HepG2 (cell line): ENCODE results near the gene GGT1.

Experiments used
- CTCF ChIP-seq: sonication (generic); formaldehyde crosslinking; IDR thresholded peaks from 2 replicates; pipeline ENCODE4 v1.5.0; 2020; ENCODE audit warnings: mild to moderate bottlenecking, missing genetic modification reagents, moderate library complexity
- DBP ChIP-seq: sonication (generic); formaldehyde crosslinking; IDR thresholded peaks from 2 replicates; pipeline ENCODE4 v1.4.0; 2020; ENCODE audit warnings: missing genetic modification reagents; ENCODE audit errors: not compliant biosample characterization
- FOXO1 ChIP-seq: sonication (generic); formaldehyde crosslinking; IDR thresholded peaks from 2 replicates; pipeline ENCODE4 v1.4.0; 2020; ENCODE audit warnings: missing genetic modification reagents
- RAD21 ChIP-seq: fragments of 450-650 bp; formaldehyde crosslinking; IDR thresholded peaks from 2 replicates; pipeline ENCODE4 v1.5.0; 2020; ENCODE audit warnings: mild to moderate bottlenecking
- SPEN ChIP-seq: sonication (generic); formaldehyde crosslinking; IDR thresholded peaks from 2 replicates; pipeline ENCODE4 v1.5.1; 2020; ENCODE audit warnings: low read depth, mild to moderate bottlenecking, missing genetic modification reagents
- ZBTB42 ChIP-seq: sonication (generic); formaldehyde crosslinking; IDR thresholded peaks from 2 replicates; pipeline ENCODE4 v1.5.0; 2020; ENCODE audit warnings: mild to moderate bottlenecking, missing genetic modification reagents
- ZFX ChIP-seq: sonication (generic); formaldehyde crosslinking; IDR thresholded peaks from 2 replicates; pipeline ENCODE4 v1.4.0; 2020; ENCODE audit warnings: mild to moderate bottlenecking, low read depth, missing genetic modification reagents, moderate library complexity
- ZHX2 ChIP-seq, 2 experiments: sonication (generic) in 1 of 2; formaldehyde crosslinking in 1 of 2; IDR thresholded peaks; 2 replicates each; pipeline versions ENCODE4 v1.6.1 to v1.9.0; 2014 to 2022; ENCODE audit warnings: antibody characterized with exemption in 1 of 2, borderline replicate concordance in 1 of 2, inconsistent platforms in 1 of 2, low read depth in 1 of 2, missing genetic modification reagents in 1 of 2
- ZNF251 ChIP-seq: sonication (generic); formaldehyde crosslinking; IDR thresholded peaks from 2 replicates; pipeline ENCODE4 v1.9.0; 2021; ENCODE audit warnings: mild to moderate bottlenecking, missing genetic modification reagents
- ZNF597 ChIP-seq: sonication (generic); formaldehyde crosslinking; IDR thresholded peaks from 2 replicates; pipeline ENCODE4 v1.5.0; 2020; ENCODE audit warnings: missing genetic modification reagents

DNA sequence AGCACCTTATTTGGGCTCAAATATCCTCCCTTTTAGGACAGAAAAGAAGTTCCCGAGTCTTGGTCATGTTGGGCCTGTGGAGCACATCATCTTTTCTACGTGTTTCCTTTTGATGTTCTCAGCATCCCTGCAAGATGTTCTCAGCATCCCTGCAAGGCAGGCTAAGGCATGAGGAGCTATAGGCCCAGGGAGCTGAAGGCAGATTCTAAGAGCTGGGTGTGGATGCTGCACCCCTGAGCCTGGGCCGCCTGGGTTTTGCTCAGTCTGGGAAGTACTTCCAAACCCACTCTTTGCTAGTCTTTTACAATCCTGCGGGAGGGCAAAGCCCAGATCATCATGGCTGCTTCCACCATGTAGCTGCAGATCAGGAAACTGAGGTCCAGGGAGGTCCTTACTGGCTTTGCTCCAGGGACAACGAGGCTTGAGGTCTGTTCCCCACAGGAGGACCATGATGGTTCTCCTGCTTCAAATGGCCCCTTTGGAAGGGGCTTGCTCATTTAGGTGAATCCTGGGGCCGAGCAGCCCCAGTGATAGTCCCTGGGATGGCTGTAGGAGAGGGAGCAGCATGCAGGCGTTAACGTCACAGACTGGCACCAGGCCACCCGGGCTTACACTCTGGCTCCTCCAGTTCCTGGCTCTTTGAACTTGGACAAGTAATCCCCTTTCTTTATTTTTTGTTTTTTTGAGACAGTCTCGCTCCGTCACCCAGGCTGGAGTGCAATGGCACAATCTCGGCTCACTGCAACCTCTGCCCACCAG is 20.8 kb upstream of the GGT1 start:
- TF ChIP-seq RAD21 (CRISPR knock-in tag) (no peak), ZNF597 (CRISPR knock-in tag) (no peak), ZFX (CRISPR knock-in tag) (no peak), CTCF (CRISPR knock-in tag) (no peak), DBP (CRISPR knock-in tag) (no peak), ZBTB42 (CRISPR knock-in tag) (no peak), FOXO1 (no peak), SPEN (CRISPR knock-in tag) (no peak), ZHX2 (IDR thresholded peaks at IDR 0.05; ENCODE audit: low read depth) (no peak), ZHX2 (CRISPR knock-in tag; IDR thresholded peaks at IDR 0.05; ENCODE audit: borderline replicate concordance) (no peak), ZNF251 (no peak)
